ENCODE measurements around the gene RINT1.

GRCh38 chr7:105591522-105591921, 59.5 kb downstream of the RINT1 start:
- TF ChIP-seq REST (IDR thresholded peaks at IDR 0.05; ENCODE audit: low read depth, low read length) (no peak), CTCF (IDR thresholded peaks at IDR 0.05) (no peak), JUND (IDR thresholded peaks at IDR 0.05) (no peak), RAD21 (IDR thresholded peaks at IDR 0.05; ENCODE audit: low read length) (no peak), TAF1 (IDR thresholded peaks at IDR 0.05; ENCODE audit: borderline replicate concordance, low read depth, low read length) (no peak), TCF12 (IDR thresholded peaks at IDR 0.05) (no peak), POLR2AphosphoS5 (IDR thresholded peaks at IDR 0.05; ENCODE audit: low read depth, low read length) (no peak), CHD2 (IDR thresholded peaks at IDR 0.05; ENCODE audit: low read length, partially characterized antibody) (no peak), EP300 (IDR thresholded peaks at IDR 0.05; ENCODE audit: borderline replicate concordance in 1 of 2, low read depth in 1 of 2, low read length in 1 of 2) (no peak), MAX (IDR thresholded peaks at IDR 0.05; ENCODE audit: low read depth) (no peak), RXRA (IDR thresholded peaks at IDR 0.05; ENCODE audit: borderline replicate concordance, low read depth) (no peak)
